SIG-M5 treated with dmso at 0.1 percent for 504 hours (cell line): ENCODE data around the gene RBM44.

Experiments used
- DNase-seq: peaks from one replicate; lab custom pipeline; 2025; ENCODE audit not compliant: unreplicated experiment; lab: John Stamatoyannopoulos, UW

The RBM44 gene

DNA sequence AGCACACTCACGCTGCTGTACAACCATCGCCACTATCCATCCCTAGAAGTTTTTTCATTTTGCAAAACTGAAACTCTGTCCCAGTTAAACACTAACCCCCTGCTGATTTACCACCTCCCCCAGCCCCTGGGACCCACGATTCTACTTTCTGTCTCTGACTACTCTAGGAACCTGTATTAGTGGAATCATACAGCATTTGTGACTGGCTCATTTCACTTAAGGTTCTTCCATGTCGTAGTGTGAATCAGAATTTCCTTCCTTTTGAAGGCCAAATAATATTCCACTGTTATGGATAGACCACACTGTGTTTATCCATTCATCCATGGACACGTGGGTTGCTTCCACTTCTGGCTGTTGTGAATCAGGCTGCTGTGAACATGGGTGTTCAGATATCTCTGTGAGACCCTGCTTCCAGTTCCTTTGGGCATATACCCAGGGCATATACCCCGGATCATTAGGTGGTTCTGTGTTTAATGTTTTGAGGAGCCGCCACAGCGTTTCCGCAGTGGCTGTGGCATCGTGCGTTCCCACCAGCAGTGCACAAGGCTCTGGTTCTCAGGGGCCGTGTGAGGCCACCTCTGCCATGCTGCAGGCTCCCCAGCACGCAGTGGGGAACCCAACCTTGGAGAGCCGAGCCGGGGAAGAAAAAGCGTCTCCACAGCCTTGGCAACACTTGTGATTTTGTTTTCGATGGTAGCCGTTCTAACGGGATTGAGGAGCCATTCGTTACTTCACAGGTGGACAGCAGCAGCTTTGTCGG, 70.9 kb downstream of the RBM44 start:
- DNase-seq = no peak

DNA sequence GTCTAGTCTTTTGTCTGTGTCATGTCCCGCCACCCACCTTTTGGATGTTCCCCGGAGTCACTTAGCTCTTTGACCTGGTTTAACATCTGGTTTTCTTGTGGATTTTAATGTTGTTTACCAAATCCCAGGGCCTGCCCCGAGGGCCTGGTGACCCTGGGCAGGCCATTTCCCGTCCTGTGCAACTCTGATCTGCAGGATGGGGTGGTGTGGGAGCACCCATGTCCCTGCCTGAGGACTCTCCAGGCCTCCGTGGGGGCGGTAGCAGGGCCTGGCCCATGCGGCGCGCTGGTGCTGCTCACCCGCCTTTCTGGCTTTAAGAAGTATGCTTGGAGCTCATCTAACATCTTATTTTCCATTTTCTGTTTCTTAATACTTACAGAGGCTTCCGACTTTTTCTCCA, 71.5 kb downstream of the RBM44 start:
- no peak for DNase-seq

DNA sequence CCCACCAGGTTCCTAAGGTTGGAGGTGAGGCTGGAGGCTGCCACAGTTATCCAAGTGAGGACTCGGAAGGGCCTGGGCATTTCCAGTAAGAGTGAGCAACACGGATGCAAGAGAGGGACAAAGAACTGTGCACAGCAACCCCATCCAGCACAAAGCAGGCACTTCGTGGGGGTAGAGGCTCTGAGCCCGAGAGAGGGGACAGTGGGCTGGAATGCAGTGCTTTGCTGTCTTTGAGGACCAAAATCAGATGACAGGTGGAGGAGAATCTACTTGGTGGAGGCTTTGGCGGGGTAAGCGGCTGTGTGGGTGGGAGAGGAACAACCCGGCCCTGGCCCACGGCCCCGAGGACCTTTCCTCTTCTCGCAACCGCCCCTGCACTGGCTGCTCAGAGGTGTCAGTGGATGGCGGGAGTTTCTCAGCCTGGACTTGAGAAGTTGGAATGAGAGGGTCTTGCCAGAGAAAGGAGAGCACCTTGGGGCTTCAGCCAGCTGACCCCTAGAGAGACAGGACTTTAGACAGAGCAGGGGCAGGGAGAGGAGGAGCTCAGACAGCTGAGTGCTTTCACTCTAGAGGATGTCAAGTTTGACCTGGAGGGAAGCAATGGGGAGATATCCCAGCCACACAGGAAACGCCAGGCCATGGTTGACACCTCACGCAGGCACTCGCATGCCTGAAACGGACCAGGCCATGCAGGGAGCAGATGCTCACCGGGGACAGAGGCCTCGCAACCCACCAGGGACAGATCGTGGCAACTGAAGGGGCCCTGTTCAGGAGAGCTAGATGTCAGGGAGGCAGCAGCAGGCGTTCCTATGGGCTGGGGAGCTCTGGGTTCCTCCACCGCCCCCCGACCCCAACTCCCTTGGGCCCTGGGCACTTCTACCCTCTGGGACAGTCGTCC, 72.4 kb downstream of the RBM44 start:
- no peak for DNase-seq

DNA sequence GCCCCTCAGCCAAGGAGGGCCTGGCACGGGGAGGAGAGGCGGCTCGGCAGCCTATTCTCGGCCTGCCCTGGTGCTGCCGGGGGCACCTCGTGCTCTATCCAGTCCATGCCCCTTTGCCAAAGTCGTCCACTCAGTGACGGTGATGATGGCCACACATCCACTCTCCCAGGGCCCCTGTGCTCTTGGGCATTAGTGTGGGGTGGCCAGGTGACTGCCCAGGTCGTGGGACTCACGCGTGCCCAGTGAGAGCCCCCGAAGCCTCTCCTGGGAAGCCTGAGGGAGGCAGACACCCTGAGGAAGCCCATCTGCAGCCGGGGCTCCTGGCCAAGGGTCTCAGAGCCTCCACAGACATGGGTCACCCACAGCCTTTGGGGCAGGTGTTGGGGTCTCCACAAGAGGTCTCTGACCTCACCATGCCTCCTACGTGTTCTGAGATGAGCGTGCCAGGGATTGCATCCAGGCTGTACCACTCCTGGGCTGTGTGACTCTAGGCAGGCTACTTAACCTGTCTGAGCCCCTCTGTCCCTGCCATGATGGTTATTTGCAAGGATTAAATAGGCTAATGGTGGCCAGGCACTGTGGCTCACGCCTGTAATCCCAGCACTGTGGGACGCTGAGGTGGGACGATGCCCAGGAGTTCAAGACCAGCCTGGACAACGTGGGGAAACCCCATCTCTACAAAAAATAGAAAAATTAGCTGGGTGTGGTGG, 73.8 kb downstream of the RBM44 start:
- DNase-seq = no peak

DNA sequence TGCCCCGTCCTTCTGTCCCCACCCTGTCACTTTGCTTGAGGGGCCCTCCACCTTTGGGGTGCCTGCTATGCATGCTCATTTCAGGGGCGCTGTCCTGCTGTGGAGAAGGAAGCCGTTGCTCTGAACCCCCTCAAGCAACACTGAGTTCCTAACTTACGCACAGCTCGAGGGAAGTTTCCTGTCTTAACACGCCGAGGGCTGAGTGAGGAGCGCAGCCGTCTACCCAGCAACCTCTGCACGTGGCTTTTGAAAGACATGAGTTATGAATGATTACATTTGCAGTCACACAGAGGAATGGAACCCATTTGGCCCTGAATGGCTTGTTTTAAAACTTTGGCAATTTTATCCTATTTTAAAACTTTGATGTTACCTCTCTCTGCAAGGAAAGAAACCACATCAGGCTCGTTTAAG, 74.8 kb downstream of the RBM44 start:
- DNase-seq = no peak

DNA sequence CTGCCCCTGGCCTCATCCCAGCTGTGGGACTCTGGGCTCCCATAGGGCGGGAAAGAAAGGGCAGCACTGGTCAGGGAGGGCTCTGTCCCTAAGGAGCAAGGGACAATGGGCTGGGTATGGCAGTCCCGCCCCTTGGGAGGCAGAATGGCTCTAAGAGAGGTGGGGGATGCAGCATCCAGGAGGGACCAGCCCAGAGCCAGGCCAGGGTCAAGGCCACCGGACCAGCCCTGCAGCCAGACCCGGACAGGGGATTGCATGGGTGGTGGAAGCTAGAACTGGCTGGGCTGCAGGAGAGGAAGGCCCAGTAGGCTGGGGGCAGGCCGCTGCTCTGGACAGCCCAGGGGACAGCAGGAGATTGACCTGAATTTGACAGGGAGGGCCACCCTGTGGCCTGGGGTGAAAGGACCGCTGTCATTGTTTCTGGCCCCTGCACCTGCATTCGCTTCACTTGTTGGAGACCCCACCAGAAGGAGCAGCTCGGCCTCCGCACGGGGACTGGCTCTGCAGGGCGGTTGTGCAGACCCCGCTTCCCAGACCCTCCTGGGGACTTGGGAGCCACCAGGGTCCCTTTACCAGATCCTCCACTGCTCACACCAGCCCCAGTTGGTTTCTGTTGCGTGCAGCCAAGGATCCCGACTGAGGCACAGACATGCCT, 75.4 kb downstream of the RBM44 start:
- DNase-seq = no peak

DNA sequence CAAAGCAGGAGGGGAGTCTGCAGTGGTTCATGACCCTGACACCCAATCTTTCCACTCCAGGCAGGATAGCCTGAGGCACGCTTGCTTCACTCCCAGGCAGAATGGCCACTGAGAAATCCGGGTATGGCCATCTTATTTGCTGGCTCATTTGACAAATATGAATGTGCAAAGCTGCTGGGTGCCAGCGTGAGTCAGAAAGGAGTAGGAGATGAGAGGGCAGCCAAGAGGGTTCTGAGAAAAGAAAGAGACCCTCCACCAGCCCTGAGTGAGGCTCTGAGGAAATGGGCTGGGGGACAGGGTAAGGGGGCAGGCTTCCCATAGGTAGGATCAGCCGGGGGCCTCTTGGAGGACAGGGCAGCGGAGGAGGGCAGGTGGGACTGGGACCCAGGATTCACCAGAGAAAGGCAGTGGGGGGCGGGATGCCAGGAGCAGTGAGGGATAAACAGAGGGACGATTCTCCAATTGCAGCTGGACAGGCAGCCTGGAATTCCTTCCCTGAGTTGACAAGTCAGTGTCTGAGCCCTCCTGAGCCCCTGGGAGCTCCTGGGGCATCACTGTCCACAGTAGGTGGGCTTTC, 76.1 kb downstream of the RBM44 start:
- no peak for DNase-seq

DNA sequence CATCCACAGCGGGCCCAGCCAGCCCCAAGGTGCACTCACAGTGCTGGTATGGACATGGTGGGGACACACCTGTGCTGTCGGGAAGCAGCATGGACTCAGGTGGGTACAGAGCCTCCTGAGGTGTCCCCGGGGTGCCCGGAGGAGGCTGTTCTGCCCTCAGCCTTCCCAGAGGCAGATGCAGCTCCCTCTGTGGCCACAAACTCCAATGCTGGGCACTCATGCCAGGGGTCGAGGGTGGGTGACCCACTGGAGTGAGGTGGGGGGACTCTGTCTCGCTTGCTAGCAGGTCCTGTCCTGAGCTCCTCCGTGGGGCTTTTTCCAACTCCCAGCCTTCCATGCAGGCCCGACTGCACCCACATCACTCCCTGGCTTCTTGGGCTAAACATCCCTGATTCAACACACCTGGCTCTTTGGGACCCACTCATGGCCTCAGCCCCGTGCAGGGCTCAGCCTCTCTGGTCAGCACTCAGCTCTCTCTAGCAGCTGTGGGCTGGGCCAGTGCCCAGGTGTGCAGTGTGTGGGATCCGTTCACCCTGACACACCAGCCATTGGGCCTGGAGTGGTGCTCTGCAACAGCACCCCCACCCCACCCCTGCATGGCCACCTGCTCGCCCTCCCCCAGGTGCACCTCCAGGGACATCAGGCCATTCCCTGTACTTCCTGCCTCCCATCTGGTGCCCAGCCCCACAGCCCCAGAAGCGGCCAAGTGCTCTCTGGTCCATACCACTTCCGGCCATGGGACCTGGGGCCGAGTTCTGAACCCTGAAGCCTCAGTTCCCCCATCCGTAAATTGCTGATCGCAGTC, 76.9 kb downstream of the RBM44 start:
- no peak for DNase-seq

DNA sequence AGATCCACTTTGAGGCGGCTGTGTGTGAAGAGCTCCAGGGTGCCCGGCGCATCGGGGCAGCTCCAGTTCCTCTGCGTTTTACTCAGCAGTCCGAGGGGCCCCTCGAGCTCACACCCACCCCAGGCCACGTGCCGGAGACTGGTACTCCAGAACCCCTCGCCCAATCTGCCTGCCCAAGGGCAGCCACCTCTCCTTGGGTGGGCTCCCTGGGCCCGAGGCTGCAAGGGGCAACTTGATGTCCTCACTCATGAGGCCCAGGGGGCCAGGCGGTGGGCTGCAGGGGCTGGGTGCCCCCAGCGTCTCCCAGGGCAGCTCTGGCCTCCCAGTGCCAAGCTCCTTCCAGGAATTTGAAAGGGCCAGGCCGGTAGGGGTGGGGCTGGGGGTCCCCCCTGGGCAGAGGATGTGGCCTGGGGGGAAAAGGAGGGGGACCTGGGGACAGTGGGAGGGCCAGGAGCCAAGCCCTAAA, 77.5 kb downstream of the RBM44 start:
- no peak for DNase-seq

DNA sequence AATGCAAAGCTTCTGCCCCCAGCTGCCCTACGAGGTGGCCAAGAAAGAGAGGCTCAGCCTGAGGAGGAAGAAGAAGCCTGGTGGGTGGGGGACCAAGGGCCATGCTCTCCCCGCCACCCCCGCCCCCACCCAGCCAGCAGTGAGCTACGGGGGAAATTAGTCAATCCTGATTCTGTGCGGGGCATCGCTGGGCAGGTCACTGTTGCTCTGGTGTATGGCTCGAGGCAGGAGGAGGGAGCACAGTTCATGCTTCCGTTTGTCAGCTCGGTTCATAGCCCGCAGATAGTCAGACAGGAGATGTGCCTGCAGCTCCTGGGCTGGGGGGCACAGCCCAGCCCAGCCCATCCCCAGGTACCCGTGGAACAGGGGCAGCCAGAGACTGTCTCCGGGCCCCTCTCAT, 78.0 kb downstream of the RBM44 start:
- no peak for DNase-seq

DNA sequence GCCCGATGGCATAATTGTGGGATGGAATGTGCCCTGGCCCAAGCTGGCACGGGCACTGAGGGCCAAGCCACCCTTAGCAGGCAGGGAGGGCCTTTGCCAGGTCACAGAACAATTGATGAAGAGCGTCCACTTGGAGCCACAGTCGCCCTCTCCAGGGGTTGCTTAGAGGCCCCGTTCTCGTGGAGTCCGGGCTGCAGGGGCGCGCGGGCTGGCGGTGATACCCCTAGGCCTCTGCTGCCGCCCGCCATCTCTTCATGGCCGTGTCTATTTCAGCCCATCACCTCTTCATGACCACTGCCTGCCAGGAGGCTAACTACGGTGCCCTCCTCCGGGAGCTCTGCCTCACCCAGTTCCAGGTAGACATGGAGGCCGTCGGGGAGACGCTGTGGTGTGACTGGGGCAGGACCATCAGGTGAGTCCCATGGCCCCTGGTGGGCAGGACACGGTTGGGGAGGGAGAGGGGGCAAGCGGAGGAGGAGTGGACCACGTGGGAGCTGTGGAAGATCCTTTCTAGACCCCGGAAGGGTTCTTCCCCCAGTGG, 78.4 kb downstream of the RBM44 start:
- DNase-seq = no peak

DNA sequence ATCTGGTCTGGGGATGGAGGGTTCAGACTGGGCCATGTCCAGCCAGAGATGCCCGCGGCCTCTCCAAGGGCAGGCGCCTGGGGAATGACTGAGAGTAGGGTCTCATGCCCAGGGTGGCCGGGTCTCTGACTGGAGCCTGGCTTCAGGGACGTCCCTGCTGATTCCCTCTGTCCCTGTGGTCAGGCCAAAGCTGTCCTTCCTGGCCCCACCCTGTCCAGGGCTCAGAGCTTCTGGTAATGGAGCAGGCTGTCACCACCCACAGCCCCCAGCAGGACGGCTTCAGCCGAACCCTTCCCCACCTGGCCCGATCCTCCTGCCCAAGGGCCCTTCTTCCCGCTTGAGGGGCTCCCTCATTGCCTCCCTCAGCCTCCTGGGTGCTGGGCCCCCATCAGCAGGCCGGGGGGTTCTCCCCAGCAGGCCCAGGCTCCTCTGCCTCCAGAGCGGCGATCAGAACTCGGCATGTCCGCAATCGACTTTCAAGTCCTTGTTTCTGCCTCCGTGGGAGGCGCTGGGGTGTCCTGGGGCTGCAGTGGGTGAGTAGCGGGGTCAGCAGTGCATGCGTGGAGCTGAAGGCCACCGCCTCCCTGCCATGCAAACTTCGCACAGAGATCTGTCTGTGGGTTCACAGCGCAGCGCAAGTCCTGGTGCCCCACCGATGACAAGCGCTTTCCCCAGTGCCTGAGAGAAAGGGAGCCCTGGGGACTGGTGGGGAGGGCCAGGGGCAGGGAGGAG, 79.2 kb downstream of the RBM44 start:
- DNase-seq = no peak

DNA sequence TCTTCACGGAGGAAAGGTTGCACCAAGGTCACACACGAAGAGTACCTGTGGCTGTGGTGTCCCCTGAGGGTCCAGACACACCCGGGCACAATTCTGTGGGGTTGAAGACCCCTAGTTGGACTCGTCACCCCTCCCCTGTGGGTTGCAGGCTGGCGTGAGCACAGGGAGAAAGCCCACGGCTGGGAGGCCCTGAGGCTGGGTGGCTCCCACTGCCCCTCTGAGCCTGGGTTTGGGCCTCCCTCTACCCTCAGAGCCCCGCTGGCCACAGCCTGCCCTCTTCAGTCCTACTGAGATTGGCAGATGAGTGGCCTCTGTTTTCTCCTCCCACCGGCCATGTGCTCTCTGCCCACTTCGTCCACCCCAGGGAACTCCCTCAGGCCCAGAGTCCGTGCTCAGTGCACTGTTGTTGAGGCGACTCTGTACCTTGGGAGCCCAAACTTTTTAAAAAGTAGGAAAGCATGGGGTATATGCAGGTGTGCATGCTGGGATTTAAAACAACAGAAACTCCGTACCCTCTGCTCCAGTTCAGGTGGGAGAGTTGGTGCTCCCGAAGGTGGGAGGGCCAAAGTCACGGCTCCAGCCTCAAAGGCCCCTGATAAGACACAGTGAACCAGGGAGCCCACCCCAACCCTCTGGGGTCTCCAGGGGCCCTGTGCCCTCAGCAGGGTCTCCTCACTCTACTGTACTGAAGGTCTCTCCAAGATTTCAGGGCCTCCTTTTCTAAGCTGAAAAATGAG, 79.9 kb downstream of the RBM44 start:
- DNase-seq = no peak

DNA sequence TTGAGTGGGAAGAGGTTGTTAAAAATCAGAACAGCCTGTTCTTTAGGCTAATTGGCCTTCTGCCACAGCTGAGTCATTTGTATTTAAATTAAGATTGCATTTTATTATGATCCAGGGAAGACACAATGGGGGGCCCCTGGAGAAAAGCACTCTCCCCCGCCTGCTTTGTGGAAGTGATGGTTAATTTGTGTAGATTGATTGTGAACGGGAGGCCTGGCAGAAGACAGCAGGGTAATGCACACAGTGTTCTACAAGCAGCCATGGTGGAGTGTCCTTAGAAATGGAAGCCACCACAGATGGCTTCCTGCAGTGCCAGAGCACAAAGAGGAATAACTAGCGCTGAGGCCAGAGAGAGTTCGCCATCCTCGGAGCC, 80.5 kb downstream of the RBM44 start:
- DNase-seq = no peak

DNA sequence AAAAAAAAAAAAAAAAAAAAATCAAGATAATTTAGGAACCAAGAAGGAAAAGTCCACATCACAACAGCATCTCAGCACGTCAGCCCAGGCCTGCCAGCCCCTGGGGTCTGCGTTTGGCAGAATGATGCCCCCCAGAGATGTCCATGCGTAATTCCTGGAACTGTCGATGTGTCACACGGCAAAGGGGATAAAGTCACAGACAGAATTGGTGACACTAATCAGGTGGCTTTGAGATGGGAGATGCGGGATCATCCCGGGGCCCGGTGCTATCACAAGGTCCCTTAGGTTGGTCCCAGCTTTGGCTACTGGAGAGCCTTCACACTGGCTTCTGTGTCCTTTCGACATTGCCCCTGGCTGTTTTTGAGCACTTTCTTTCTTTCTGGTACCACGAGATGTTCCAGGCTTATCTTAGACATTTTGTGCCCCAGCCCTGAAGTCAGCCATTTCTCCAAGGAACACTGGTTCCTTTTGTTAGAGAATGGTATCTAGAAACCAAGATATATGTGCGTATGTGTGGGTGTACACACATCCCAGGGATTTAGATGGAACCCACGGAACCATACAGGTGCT, 81.5 kb downstream of the RBM44 start:
- no peak for DNase-seq

DNA sequence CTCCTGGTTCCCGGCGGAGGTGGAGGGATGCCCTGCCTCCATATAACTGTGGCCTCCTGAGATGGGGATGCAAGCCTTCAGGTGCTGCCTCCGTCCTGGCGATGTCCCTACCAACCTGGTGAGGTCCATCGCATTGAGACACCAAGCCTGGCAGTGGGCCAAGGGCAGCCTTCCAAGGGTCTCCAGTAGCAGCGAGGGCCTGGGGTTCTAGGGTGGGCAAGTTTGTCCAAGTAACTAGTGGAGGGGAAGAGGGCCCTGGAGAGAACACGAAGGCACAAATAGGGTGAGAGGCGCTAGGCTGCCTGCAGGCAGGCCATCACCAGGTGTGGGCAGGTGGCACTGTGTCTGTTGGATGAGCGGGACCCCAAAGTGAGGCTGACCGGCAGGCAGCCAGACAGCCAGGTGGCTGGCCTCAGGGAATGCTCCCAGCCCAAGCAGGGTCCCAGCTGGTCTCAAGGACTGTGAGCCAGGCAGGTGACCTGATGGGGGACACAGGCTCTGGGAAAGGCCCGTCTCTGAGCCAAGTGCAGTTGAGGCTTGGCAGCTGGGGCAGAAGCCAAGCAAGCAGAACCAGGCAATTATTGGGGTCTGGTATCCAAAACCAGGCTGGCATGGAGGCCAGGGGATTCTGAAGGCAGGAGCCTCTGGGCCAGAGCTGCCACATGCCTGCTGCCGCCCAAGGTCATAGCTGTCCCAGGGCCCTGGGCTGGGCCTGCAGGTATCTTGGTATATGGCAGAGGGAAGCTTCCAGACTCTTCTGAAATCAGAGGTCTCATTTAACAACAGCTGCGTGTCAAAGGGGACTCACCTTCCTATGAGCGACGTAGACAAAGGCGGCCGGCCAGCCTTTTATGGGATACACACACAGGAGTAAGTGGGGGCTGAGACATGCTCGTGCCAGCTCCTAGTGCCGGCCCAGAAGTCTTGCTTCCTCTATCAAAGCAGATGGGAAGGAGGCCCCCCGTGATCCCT, 84.2 kb downstream of the RBM44 start:
- no peak for DNase-seq

DNA sequence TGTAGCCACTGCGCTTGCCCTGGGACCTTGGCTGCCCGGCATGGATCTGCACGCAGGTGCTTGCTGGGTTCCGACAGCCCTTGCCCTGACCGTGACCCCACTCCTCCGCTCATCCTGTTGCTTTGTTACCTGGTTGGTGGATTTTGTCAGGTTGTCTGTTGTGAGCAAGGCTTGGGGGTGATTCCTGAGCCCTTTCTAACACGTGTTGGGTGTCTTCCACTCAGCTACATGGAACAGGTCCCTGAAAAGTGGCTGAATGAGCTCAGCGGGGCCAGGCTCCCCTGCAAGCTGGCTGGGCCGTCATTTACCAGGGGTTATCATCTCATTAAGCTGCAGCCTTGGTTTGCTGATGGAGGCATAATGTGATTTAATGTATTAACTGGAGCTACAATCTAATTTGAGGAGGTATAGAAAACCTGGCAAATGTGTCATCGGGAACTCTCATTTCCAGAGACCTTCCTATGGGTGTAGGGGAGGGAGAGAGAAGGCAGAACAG, 85.4 kb downstream of the RBM44 start:
- no peak for DNase-seq
